Stomach smooth muscle (tissue), 2 donors: Measurements from ENCODE around the gene RETREG1.
A peak's percentile ranks its signal among the peaks of the same experiment; 100 is the strongest.

Experiments used
- H3K27ac ChIP-seq: one replicate; pipeline ENCODE4 v1.7.0; 2013; ENCODE audit warnings: mild to moderate bottlenecking, low read length, inconsistent platforms
- H3K27me3 ChIP-seq, 2 donors: one replicate each; pipeline ENCODE4 v1.7.0; 2013; ENCODE audit warnings: low read length in 2 of 2; ENCODE audit not compliant: insufficient read depth in 2 of 2, control insufficient read depth in 1 of 2
- H3K36me3 ChIP-seq, 2 donors: one replicate each; pipeline ENCODE4 v1.7.0; 2013; ENCODE audit warnings: low read length in 2 of 2; ENCODE audit not compliant: control insufficient read depth in 2 of 2, insufficient read depth in 2 of 2
- H3K4me1 ChIP-seq: one replicate; pipeline ENCODE4 v1.7.0; 2013; ENCODE audit warnings: low read length; ENCODE audit not compliant: control insufficient read depth, insufficient read depth
- H3K4me3 ChIP-seq, 2 donors: one replicate each; pipeline ENCODE4 v1.7.0; 2013; ENCODE audit warnings: low read length in 2 of 2
- H3K9ac ChIP-seq, 2 donors: one replicate each; pipeline ENCODE4 v1.7.0; 2013; ENCODE audit warnings: low read length in 2 of 2, mild to moderate bottlenecking in 1 of 2
- H3K9me3 ChIP-seq, 2 donors: one replicate each; pipeline ENCODE4 v1.7.0; 2013; ENCODE audit warnings: low read length in 2 of 2; ENCODE audit not compliant: control insufficient read depth in 2 of 2
- donor health status: healthy.
- donor health status: Pancreatic carcinoma.

The RETREG1 gene

GRCh38 chr5:16616536-16617273, at the start of gene RETREG1:
Gene RETREG1, minus strand, starts transcription at chr5:16616997. Its CDS starts 26 bp downstream, at chr5:16616971.
- no peaks in the 10 kb centered on the region for H3K36me3 ChIP-seq
- peaks cover 0 to 4% of the 10 kb centered on the region in 2 donors for H3K27me3 ChIP-seq
- H3K4me1 ChIP-seq, result peaks cover 12% of the 10 kb centered on the region
- no peak within 1 kb of the TSS for H3K27ac ChIP-seq
- peak within 1 kb of the TSS; percentile 50 to 62 for H3K9ac ChIP-seq
- peak within 1 kb of the TSS; percentile 74 to 76 for H3K4me3 ChIP-seq
- no peaks in the 10 kb centered on the region for H3K9me3 ChIP-seq

GRCh38 chr5:16666130-16666882, 49.5 kb upstream of the RETREG1 start:
- no peaks in the 10 kb centered on the region for H3K9me3 ChIP-seq
- H3K4me1 ChIP-seq, result no peaks in the 10 kb centered on the region
- H3K27me3 ChIP-seq, result peaks cover 0 to 2% of the 10 kb centered on the region in 2 donors
- no peak overlapping the region for H3K4me3 ChIP-seq
- H3K36me3 ChIP-seq, result peaks cover 0 to 6% of the 10 kb centered on the region in 2 donors
- no peak overlapping the region for H3K9ac ChIP-seq
- no peak overlapping the region for H3K27ac ChIP-seq

- H3K27me3 ChIP-seq, result peaks cover 0 to 2% of the 10 kb centered on the region in 2 donors
- no peaks in the 10 kb centered on the region for H3K4me1 ChIP-seq
- no peak overlapping the region for H3K27ac ChIP-seq
- H3K9ac ChIP-seq, result no peak overlapping the region
- H3K4me3 ChIP-seq, result no peak overlapping the region
- no peaks in the 10 kb centered on the region for H3K9me3 ChIP-seq
- H3K36me3 ChIP-seq, result peaks cover 0 to 6% of the 10 kb centered on the region in 2 donors
Observed at GRCh38 chr5:16665601-16666000, 48.8 kb upstream of the RETREG1 start.

GRCh38 chr5:16664368-16664767, 47.6 kb upstream of the RETREG1 start:
- Histone ChIP-seq H3K27ac (no peak overlapping the region), H3K4me3 (no peak overlapping the region), H3K36me3 (peaks cover 0 to 6% of the 10 kb centered on the region in 2 donors), H3K9me3 (no peaks in the 10 kb centered on the region), H3K9ac (no peak overlapping the region), H3K4me1 (no peaks in the 10 kb centered on the region), H3K27me3 (peaks cover 0 to 2% of the 10 kb centered on the region in 2 donors)

GRCh38 chr5:16663840-16664239, 47.0 kb upstream of the RETREG1 start:
- Histone ChIP-seq H3K27ac (no peak overlapping the region), H3K9me3 (no peaks in the 10 kb centered on the region), H3K9ac (no peak overlapping the region), H3K27me3 (peaks cover 0 to 2% of the 10 kb centered on the region in 2 donors), H3K36me3 (peaks cover 0 to 6% of the 10 kb centered on the region in 2 donors), H3K4me1 (no peaks in the 10 kb centered on the region), H3K4me3 (no peak overlapping the region)

GRCh38 chr5:16661713-16662112, 44.9 kb upstream of the RETREG1 start:
- Histone ChIP-seq H3K36me3 (peaks cover 0 to 4% of the 10 kb centered on the region in 2 donors), H3K27me3 (peaks cover 0 to 2% of the 10 kb centered on the region in 2 donors), H3K4me3 (no peak overlapping the region), H3K4me1 (no peaks in the 10 kb centered on the region), H3K9ac (no peak overlapping the region), H3K27ac (no peak overlapping the region), H3K9me3 (no peaks in the 10 kb centered on the region)

GRCh38 chr5:16660982-16661381, 44.2 kb upstream of the RETREG1 start:
- peaks cover 0 to 2% of the 10 kb centered on the region in 2 donors for H3K27me3 ChIP-seq
- no peak overlapping the region for H3K9ac ChIP-seq
- no peak overlapping the region for H3K27ac ChIP-seq
- H3K4me3 ChIP-seq, result no peak overlapping the region
- H3K4me1 ChIP-seq, result no peaks in the 10 kb centered on the region
- H3K36me3 ChIP-seq, result peaks cover 0 to 1% of the 10 kb centered on the region in 2 donors
- H3K9me3 ChIP-seq, result no peaks in the 10 kb centered on the region

GRCh38 chr5:16659536-16659935, 42.7 kb upstream of the RETREG1 start:
- Histone ChIP-seq H3K27ac (no peak overlapping the region), H3K9me3 (peaks cover 4% of the 10 kb centered on the region in 2 donors), H3K4me1 (no peaks in the 10 kb centered on the region), H3K4me3 (no peak overlapping the region), H3K36me3 (no peaks in the 10 kb centered on the region), H3K27me3 (peaks cover 0 to 2% of the 10 kb centered on the region in 2 donors), H3K9ac (no peak overlapping the region)

- H3K4me3 ChIP-seq, result no peak overlapping the region
- H3K36me3 ChIP-seq, result no peaks in the 10 kb centered on the region
- no peaks in the 10 kb centered on the region for H3K4me1 ChIP-seq
- no peaks in the 10 kb centered on the region for H3K27me3 ChIP-seq
- H3K27ac ChIP-seq, result no peak overlapping the region
- H3K9me3 ChIP-seq, result peaks cover 4% of the 10 kb centered on the region in 2 donors
- no peak overlapping the region for H3K9ac ChIP-seq
Observed at GRCh38 chr5:16656561-16657191, 39.9 kb upstream of the RETREG1 start.

- no peaks in the 10 kb centered on the region for H3K4me1 ChIP-seq
- H3K27me3 ChIP-seq, result no peaks in the 10 kb centered on the region
- peaks cover 4% of the 10 kb centered on the region in 2 donors for H3K9me3 ChIP-seq
- no peak overlapping the region for H3K9ac ChIP-seq
- no peak overlapping the region for H3K4me3 ChIP-seq
- no peaks in the 10 kb centered on the region for H3K36me3 ChIP-seq
- H3K27ac ChIP-seq, result no peak overlapping the region
Observed at GRCh38 chr5:16654647-16655334, 38.0 kb upstream of the RETREG1 start.
